ENCODE data around the gene CDH23. TPM values are rescaled to one million over a fixed set of nuclear protein-coding genes. Genes with fewer than 3 reads are reported as not detected.

CDH23 gene
- total RNA-seq, 2 donors from 2014 or later = 1.1 to 2.8 TPM

DNA sequence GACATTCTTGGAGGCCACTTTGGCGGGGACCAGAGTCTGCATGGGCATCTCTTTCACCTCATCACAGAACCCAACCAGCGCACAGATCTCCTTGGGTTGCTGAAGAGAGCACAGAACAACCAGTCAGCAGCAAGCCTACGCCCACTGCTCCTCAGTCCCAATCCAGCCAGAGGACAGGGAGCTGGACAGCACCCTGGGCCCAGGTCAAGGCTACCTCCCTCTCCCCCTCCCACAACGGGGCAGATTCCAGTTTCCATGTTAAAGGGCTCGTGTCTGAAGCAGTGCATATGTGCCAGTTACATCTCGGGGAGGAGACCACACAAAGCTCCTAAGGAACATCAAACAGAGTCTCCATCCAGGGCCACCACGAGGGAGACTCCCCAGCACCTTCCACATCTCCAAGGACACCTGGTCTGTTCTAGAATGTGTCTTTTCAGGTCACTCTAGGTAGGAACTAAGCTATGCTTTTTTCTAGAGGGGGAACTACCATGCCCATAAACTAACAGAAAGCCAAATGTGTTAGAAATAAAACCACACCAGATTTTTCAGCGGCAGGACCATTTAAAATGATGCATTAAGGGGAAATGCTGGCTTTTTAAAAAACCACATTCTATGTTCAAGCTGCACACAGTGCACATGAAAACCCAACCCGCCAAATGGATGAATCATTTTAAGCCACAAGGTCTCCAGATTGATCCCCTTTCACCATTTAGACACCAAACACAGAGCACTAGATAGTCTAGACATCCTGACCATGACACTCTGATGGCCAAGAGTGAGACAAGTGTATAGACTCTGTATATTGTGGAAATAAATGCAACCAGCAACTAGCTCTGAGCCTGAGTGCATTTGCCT lies 425.4 kb downstream of the CDH23 start:
- Mint-ChIP-seq H3K9me3 (no peaks in the 10 kb centered on the region), H3K36me3 (ENCODE audit: insufficient read depth in 2 of 2) (peaks cover 4 to 6% of the 10 kb centered on the region in 2 donors), H3K4me3 (peak overlapping the region in 1 of 2 donors; percentile 17), H3K27ac (peak overlapping the region; percentile 18), H3K27me3 (ENCODE audit: low read depth) (no peaks in the 10 kb centered on the region), H3K4me1 (ENCODE audit: low read depth) (peaks cover 16% of the 10 kb centered on the region)
- ATAC-seq (replicated peaks in 1 of 2) (peak; percentile 87 to 93), DNase-seq (peak; percentile 31 to 46)

- ATAC-seq (replicated peaks in 1 of 2) = no peak
- Mint-ChIP-seq H3K36me3 (ENCODE audit: insufficient read depth in 2 of 2) (peaks cover 2 to 8% of the 10 kb centered on the region in 2 donors), H3K4me3 (no peak overlapping the region), H3K27me3 (ENCODE audit: low read depth) (no peaks in the 10 kb centered on the region), H3K27ac (no peak overlapping the region), H3K9me3 (no peaks in the 10 kb centered on the region), H3K4me1 (ENCODE audit: low read depth) (peaks cover 16% of the 10 kb centered on the region)
- no peak for DNase-seq
These were observed 426.6 kb downstream of the CDH23 start for GRCh38 chr10:71823356-71823755.

DNA sequence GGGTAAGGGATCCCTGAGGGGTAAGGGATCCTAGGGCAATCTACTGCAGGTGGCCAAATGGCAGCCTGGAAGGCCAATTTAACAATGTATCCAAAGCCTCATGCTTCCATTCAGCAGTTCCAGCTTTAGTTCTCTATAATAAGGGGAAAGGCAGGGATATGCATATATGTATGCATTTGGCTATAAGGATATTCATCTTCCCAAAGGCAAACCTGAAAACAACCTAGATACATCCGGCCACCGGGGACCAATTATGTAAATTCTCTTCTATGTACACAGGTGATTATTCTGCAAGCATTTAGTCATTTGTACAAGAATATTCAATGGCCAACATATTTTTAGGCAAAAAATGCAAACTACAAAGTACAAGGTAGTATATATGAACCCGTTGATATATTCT lies 427.6 kb downstream of the CDH23 start:
- Mint-ChIP-seq H3K9me3 (no peaks in the 10 kb centered on the region), H3K27ac (no peak overlapping the region), H3K4me3 (no peak overlapping the region), H3K27me3 (ENCODE audit: low read depth) (no peaks in the 10 kb centered on the region), H3K36me3 (ENCODE audit: insufficient read depth in 2 of 2) (peaks cover 3 to 10% of the 10 kb centered on the region in 2 donors), H3K4me1 (ENCODE audit: low read depth) (peaks cover 16% of the 10 kb centered on the region)
- ATAC-seq (replicated peaks in 1 of 2) (no peak), DNase-seq (no peak)

DNA sequence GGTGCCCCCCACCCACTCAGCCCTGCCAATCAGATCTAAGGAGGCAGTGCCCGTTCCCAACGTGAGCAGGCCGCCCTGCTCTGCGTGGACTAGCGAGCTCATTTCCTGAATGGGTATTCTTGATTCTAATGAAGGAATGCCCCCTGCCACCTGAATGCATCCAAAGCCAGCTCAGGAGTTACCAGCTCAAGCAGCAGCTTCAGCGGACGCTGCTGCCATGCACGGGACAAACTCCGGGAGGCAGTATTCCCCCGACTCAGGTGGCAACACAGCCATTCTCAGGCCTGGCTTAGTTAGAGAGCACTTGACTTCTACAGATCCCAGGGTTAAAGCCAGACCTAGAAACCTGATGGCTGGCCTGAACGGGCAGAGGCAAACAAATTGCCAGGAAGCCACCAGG lies 428.5 kb downstream of the CDH23 start:
- Mint-ChIP-seq H3K9me3 (no peaks in the 10 kb centered on the region), H3K4me1 (ENCODE audit: low read depth) (peaks cover 16% of the 10 kb centered on the region), H3K27me3 (ENCODE audit: low read depth) (no peaks in the 10 kb centered on the region), H3K4me3 (no peak overlapping the region), H3K27ac (no peak overlapping the region), H3K36me3 (ENCODE audit: insufficient read depth in 2 of 2) (peaks cover 6 to 12% of the 10 kb centered on the region in 2 donors)
- no peak for DNase-seq
- ATAC-seq (replicated peaks in 1 of 2) = no peak

DNA sequence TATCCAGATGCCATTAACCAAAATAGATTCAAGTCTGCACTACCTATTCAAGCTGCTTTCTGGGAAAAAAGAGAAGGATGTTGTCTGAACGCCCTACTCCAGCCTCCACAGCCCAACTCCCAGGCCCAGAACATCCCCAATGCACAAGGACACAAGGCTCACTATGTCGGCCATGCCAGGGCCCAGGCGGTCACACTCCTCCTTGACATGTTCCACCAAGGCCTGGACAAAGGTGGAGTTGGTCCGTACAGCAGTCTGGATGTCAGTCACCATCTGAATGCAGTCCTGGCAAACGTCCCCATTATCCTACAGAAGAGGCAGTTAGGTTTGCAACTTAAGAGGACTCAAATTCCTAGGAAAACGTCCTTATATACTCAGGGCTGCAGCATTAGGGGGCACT lies 431.1 kb downstream of the CDH23 start:
- Mint-ChIP-seq H3K4me1 (ENCODE audit: low read depth) (peaks cover under 1% of the 10 kb centered on the region), H3K9me3 (no peaks in the 10 kb centered on the region), H3K4me3 (no peak overlapping the region), H3K27me3 (ENCODE audit: low read depth) (no peaks in the 10 kb centered on the region), H3K36me3 (ENCODE audit: insufficient read depth in 2 of 2) (peaks cover 5 to 7% of the 10 kb centered on the region in 2 donors), H3K27ac (no peak overlapping the region)
- DNase-seq = no peak
- no peak for ATAC-seq (replicated peaks in 1 of 2)

GRCh38 chr10:71828702-71829101 lies 432.0 kb downstream of the CDH23 start:
- no peak overlapping the region for H3K27ac Mint-ChIP-seq
- H3K27me3 Mint-ChIP-seq (ENCODE audit: low read depth) = no peaks in the 10 kb centered on the region
- H3K36me3 Mint-ChIP-seq (ENCODE audit: insufficient read depth in 2 of 2) = peaks cover 5 to 7% of the 10 kb centered on the region in 2 donors
- H3K4me1 Mint-ChIP-seq (ENCODE audit: low read depth) = peaks cover 6% of the 10 kb centered on the region
- ATAC-seq (replicated peaks in 1 of 2) (no peak), DNase-seq (no peak)
- H3K4me3 Mint-ChIP-seq = no peak overlapping the region
- H3K9me3 Mint-ChIP-seq = no peaks in the 10 kb centered on the region

GRCh38 chr10:71829171-71829570 lies 432.5 kb downstream of the CDH23 start:
- ATAC-seq (replicated peaks in 1 of 2) = no peak
- DNase-seq = no peak
- H3K27ac Mint-ChIP-seq = no peak overlapping the region

DNA sequence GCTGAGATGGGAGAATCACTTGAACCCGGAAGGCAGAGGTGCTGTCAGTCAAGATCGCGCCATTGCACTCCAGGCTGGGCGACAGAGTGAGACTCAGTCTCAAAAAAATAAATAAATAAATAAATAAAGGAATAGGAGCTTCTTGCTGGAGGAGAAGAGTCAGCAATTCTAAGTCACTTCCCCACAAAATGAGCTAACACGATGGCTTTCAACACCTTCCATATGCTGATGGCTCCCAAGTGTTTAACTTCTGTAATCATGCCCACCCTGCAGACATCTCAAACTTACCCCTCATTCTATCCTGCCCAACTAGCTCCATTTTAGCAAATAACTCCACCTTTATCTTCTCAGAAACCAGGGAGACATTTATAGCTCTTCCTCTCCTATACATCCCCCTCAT lies 433.2 kb downstream of the CDH23 start:
- DNase-seq (no peak), ATAC-seq (replicated peaks in 1 of 2) (no peak)
- no peak overlapping the region for H3K27ac Mint-ChIP-seq
- H3K9me3 Mint-ChIP-seq = no peaks in the 10 kb centered on the region
- H3K27me3 Mint-ChIP-seq (ENCODE audit: low read depth) = no peaks in the 10 kb centered on the region
- peaks cover 6% of the 10 kb centered on the region for H3K4me1 Mint-ChIP-seq (ENCODE audit: low read depth)
- peaks cover 5 to 7% of the 10 kb centered on the region in 2 donors for H3K36me3 Mint-ChIP-seq (ENCODE audit: insufficient read depth in 2 of 2)
- no peak overlapping the region for H3K4me3 Mint-ChIP-seq

More at GRCh38 chr10:71829171-71829570, 432.5 kb downstream of the CDH23 start:
- Mint-ChIP-seq H3K9me3 (no peaks in the 10 kb centered on the region), H3K27me3 (ENCODE audit: low read depth) (no peaks in the 10 kb centered on the region), H3K4me1 (ENCODE audit: low read depth) (peaks cover 6% of the 10 kb centered on the region), H3K4me3 (no peak overlapping the region), H3K36me3 (ENCODE audit: insufficient read depth in 2 of 2) (peaks cover 5 to 7% of the 10 kb centered on the region in 2 donors)

GRCh38 chr10:71830726-71831125 lies 434.0 kb downstream of the CDH23 start:
- Mint-ChIP-seq H3K4me1 (ENCODE audit: low read depth) (peaks cover 7% of the 10 kb centered on the region), H3K27ac (no peak overlapping the region), H3K27me3 (ENCODE audit: low read depth) (no peaks in the 10 kb centered on the region), H3K9me3 (no peaks in the 10 kb centered on the region), H3K4me3 (no peak overlapping the region), H3K36me3 (ENCODE audit: insufficient read depth in 2 of 2) (peaks cover 5 to 6% of the 10 kb centered on the region in 2 donors)
- DNase-seq (no peak), ATAC-seq (replicated peaks in 1 of 2) (no peak)

DNA sequence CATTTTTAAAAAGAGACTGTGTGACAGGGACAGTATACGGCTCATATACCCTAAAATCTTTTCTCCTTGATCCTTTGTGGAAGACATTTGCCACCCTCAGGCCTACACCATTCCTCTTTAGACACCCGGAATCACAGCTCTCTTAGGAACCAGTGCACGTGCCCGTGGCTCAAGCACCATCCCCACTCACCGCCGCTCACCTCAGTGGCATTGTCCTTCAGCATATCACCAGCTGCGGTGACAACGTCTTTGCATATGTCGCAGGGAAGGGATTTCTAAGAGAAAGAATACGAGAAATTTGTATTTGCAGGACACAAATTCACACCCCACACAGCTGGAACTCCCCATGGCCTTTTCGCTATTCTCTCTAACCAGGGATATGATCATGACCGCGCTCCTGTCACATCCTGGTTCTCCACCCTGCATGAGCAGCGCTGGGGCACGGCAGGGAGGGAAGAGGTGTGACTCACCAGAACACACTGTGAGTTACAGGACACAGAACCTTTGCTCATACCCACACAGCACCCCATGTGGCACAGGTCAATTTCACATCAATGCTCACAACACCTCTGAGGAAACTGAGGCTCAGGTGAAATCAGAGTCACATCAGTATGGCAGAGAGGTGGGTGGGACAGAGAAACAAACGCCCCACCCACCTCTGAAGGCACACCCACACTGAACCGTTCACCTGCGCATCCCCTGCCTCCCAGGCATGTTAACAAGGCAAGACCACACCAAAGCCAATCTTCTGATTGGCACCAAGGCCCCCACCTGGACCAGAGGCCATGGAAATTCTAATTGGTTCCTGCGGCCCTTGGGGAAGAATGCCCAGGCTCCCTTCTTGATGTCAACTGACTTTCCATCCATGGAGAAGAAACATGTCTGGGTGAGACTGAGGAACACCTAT lies 435.2 kb downstream of the CDH23 start:
- no peak for ATAC-seq (replicated peaks in 1 of 2)
- peaks cover 18% of the 10 kb centered on the region for H3K4me1 Mint-ChIP-seq (ENCODE audit: low read depth)
- no peak overlapping the region for H3K27ac Mint-ChIP-seq
- no peaks in the 10 kb centered on the region for H3K27me3 Mint-ChIP-seq (ENCODE audit: low read depth)
- H3K36me3 Mint-ChIP-seq (ENCODE audit: insufficient read depth in 2 of 2) = peaks cover 5 to 6% of the 10 kb centered on the region in 2 donors
- no peaks in the 10 kb centered on the region for H3K9me3 Mint-ChIP-seq
- H3K4me3 Mint-ChIP-seq = no peak overlapping the region
- no peak for DNase-seq

DNA sequence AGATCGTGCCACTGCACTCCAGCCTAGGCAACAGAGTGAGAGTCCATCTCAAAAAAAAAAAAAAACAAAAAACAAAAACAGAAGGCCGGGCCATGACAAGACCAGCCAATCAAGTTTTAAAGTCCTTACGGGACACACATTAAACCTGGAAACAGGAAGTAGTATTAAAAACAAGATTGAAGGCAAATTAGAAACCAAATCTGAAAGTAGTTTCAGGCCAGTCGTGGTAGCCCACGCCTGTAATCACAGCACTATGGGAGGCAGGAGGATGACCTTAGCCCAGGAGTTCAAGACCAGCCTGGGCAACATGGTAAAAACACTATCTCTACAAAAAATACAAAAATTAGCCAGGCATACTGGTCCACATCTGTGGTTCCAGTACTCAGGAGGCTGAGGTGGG lies 436.2 kb downstream of the CDH23 start:
- H3K36me3 Mint-ChIP-seq (ENCODE audit: insufficient read depth in 2 of 2) = peaks cover 5 to 6% of the 10 kb centered on the region in 2 donors
- H3K9me3 Mint-ChIP-seq = no peaks in the 10 kb centered on the region
- H3K4me1 Mint-ChIP-seq (ENCODE audit: low read depth) = peaks cover 29% of the 10 kb centered on the region
- no peak for DNase-seq
- H3K4me3 Mint-ChIP-seq = no peak overlapping the region
- peak; percentile 29 to 34 for ATAC-seq (replicated peaks in 1 of 2)
- no peak overlapping the region for H3K27ac Mint-ChIP-seq
- no peaks in the 10 kb centered on the region for H3K27me3 Mint-ChIP-seq (ENCODE audit: low read depth)

DNA sequence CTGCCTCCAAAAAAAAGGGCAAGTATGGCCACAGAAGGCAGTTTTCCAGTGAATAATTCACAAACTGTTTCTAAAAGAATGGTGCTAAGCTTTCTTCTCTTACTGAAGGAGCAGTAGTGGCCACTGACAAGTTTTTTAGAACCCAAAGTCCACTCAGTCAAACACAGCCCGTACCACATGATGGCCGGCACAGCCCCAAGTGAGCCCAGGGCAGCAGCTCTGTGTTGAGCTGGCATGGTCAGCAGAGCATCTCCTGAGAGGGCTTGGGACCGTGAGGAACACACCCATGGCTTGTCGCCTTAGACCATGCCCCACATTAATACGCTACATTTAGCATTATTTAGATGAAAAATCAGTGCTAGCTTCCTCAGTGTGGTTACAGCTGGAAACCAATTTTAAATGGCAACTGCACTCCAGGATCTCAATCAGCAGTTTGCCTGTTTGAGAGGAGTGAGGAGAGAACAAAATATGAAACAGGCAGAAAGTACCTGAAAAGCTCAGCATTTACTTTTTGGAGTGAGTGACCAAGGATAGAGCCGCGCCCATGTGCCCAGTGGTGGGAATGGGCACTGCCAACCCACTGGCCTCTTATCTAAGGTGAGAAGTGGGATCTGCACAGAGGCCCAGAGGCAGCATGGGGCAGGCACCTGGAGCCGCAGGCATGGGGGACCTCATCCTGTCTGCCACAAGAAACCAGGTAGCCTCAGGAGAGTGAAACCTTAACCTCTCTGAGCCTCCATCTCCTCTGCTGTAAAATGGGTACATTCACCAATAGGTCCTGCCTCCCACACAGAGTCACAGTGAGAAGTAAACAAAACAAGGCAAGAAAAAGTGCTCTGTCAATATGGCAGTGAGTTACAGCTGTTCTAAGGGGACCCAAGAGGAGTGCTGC lies 437.0 kb downstream of the CDH23 start:
- ATAC-seq (replicated peaks in 1 of 2) = no peak
- DNase-seq = no peak
- H3K27ac Mint-ChIP-seq = no peak overlapping the region

More for the DNA sequence above, 437.0 kb downstream of the CDH23 start:
- Mint-ChIP-seq H3K27me3 (ENCODE audit: low read depth) (no peaks in the 10 kb centered on the region), H3K36me3 (ENCODE audit: insufficient read depth in 2 of 2) (peaks cover 5 to 6% of the 10 kb centered on the region in 2 donors), H3K4me3 (no peak overlapping the region), H3K9me3 (no peaks in the 10 kb centered on the region), H3K4me1 (ENCODE audit: low read depth) (peaks cover 36% of the 10 kb centered on the region)

Data from activated T-cell treated with anti-CD3 and anti-CD28 coated beads, Interleukin-2, amount 50 U/mL, for 72 hours (primary cell).